Endothelial cell of umbilical vein (primary cell): ENCODE data around the gene CWC27. TPM values are rescaled to one million over a fixed set of nuclear protein-coding genes. Genes with fewer than 3 reads are reported as not detected.

ENCODE experiments used
- BruUV-seq: library from RNA; stranded (reverse); fragments of 400-500 nt; replicated peaks from 2 replicates; lab custom pipeline; 2021; lab: Mats Ljungman, UMichigan
- CTCF ChIA-PET: fragments of 300-600, 350-600 bp; sonication (Branson Sonifier 250); formaldehyde crosslinking; loops from one replicate; lab custom pipeline; 2021; ENCODE audit warnings: antibody characterized with exemption, inconsistent platforms; lab: Charles Lee
- POLR2A ChIA-PET: fragments of 300-600, 350-600 bp; sonication (Branson Sonifier 250); formaldehyde crosslinking; loops from one replicate; lab custom pipeline; 2021; ENCODE audit warnings: antibody characterized with exemption, inconsistent platforms; lab: Charles Lee
- DNase-seq: peaks from one replicate; pipeline ENCODE4 v3.0.0-alpha.2; 2011; ENCODE audit warnings: low read depth, low spot score
- FAIRE-seq: peaks from 2 replicates; lab custom pipeline; 2011; peaks lifted over from hg19 to GRCh38; lab: Jason Lieb, UNC
- H2AFZ ChIP-seq: 2 replicates; pipeline ENCODE4 v1.6.0; 2012; ENCODE audit warnings: low read depth, low read length, control low read depth, inconsistent platforms
- H3K27ac ChIP-seq: 2 replicates; pipeline ENCODE4 v1.5.1; 2011; ENCODE audit warnings: low read depth, mild to moderate bottlenecking, control low read depth, low read length, moderate library complexity; ENCODE audit not compliant: insufficient read depth
- H3K27me3 ChIP-seq, 2 experiments: 2 replicates each; pipeline versions ENCODE4 v1.6.0 to v1.6.1; 2011; ENCODE audit warnings: low read length in 2 of 2, mixed read lengths in 1 of 2; ENCODE audit not compliant: control insufficient read depth in 2 of 2, insufficient read depth in 2 of 2
- H3K36me3 ChIP-seq, 2 experiments: 2 replicates in 1 of 2; 3 replicates in 1 of 2; pipeline ENCODE4 v1.5.1; 2011; ENCODE audit warnings: low read length in 2 of 2, mild to moderate bottlenecking in 1 of 2, moderate library complexity in 1 of 2; ENCODE audit not compliant: control insufficient read depth in 2 of 2, insufficient read depth in 2 of 2; ENCODE audit errors: extremely low read depth in 1 of 2
- H3K4me1 ChIP-seq: 3 replicates; pipeline ENCODE4 v1.5.1; 2011; ENCODE audit warnings: mild to moderate bottlenecking, low read length; ENCODE audit not compliant: control insufficient read depth, insufficient read depth; ENCODE audit errors: extremely low read depth
- H3K4me2 ChIP-seq: 2 replicates; pipeline ENCODE4 v1.6.1; 2011; ENCODE audit warnings: low read length, control low read depth, mixed read lengths; ENCODE audit not compliant: insufficient read depth
- H3K4me3 ChIP-seq, 3 experiments: fragments of 200-600 bp in 1 of 3; sonication (generic), shearing (Covaris generic) in 1 of 3; replicated peaks in 1 of 3; 2 replicates each; pipeline ENCODE4 v1.5.1; 2011 to 2016; ENCODE audit warnings: control low read depth in 3 of 3, low read length in 3 of 3, mild to moderate bottlenecking in 2 of 3, inconsistent platforms in 1 of 3, low read depth in 1 of 3, moderate library complexity in 1 of 3; ENCODE audit not compliant: insufficient read depth in 1 of 3
- H3K79me2 ChIP-seq: 2 replicates; pipeline ENCODE4 v1.6.0; 2012; ENCODE audit warnings: low read length, inconsistent platforms; ENCODE audit not compliant: control insufficient read depth, insufficient read depth
- H3K9ac ChIP-seq: replicated peaks from 2 replicates; pipeline ENCODE3; 2011; ENCODE audit warnings: low read length, control low read depth; ENCODE audit not compliant: insufficient read depth; ENCODE audit errors: extremely low read depth
- H3K9me1 ChIP-seq: replicated peaks from 3 replicates; pipeline ENCODE4 v1.6.0; 2011; ENCODE audit warnings: mild to moderate bottlenecking, low read length; ENCODE audit not compliant: control insufficient read depth, insufficient read depth; ENCODE audit errors: extremely low read depth
- H3K9me3 ChIP-seq: replicated peaks from 2 replicates; pipeline ENCODE4 v1.5.1; 2012; ENCODE audit warnings: low read length, inconsistent platforms; ENCODE audit not compliant: control insufficient read depth, insufficient read depth
- H4K20me1 ChIP-seq: replicated peaks from 2 replicates; pipeline ENCODE3; 2011; ENCODE audit warnings: mild to moderate bottlenecking, low read length; ENCODE audit not compliant: control insufficient read depth, insufficient read depth; ENCODE audit errors: extremely low read depth
- CTCF ChIP-seq, 2 donors: IDR thresholded peaks; 1 replicate in 1 of 2; 2 replicates in 1 of 2; pipeline ENCODE4 v1.5.1; 2011; ENCODE audit warnings: low read length in 2 of 2, mild to moderate bottlenecking in 2 of 2, moderate library complexity in 2 of 2, control low read depth in 1 of 2, inconsistent platforms in 1 of 2, low read depth in 1 of 2; ENCODE audit not compliant: insufficient read depth in 1 of 2; ENCODE audit errors: extremely low read depth in 1 of 2
- EZH2 ChIP-seq: IDR thresholded peaks from 2 replicates; pipeline ENCODE4 v1.6.1; 2012; ENCODE audit warnings: borderline replicate concordance, low read depth, mild to moderate bottlenecking, moderate library complexity, low read length, inconsistent platforms; ENCODE audit not compliant: severe bottlenecking
- FOS ChIP-seq: IDR thresholded peaks from 2 replicates; pipeline ENCODE4 v1.6.1; 2011; ENCODE audit warnings: mild to moderate bottlenecking, low read length, moderate library complexity, borderline replicate concordance; ENCODE audit not compliant: insufficient read depth
- GATA2 ChIP-seq: IDR thresholded peaks from 2 replicates; pipeline ENCODE4 v1.7.0; 2011; ENCODE audit warnings: low read depth, mild to moderate bottlenecking, moderate library complexity, mixed read lengths, low read length; ENCODE audit not compliant: insufficient read length, insufficient read depth
- JUN ChIP-seq: IDR thresholded peaks from 2 replicates; pipeline ENCODE4 v1.6.1; 2011; ENCODE audit warnings: borderline replicate concordance, low read depth; ENCODE audit not compliant: insufficient read length, insufficient read depth
- MAX ChIP-seq: IDR thresholded peaks from 2 replicates; pipeline ENCODE4 v1.6.1; 2011; ENCODE audit not compliant: insufficient read depth, insufficient read length
- MYC ChIP-seq: IDR thresholded peaks from one replicate; pipeline ENCODE4 v1.6.1; 2011; ENCODE audit warnings: mild to moderate bottlenecking, low read depth, low read length
- POLR2A ChIP-seq: IDR thresholded peaks from 2 replicates; pipeline ENCODE4 v1.6.1; 2012; ENCODE audit warnings: low read depth, mild to moderate bottlenecking, control low read depth, low read length
- POLR2AphosphoS5 ChIP-seq: IDR thresholded peaks from 2 replicates; pipeline ENCODE4 v1.6.1; 2012; ENCODE audit warnings: low read depth, mild to moderate bottlenecking, control low read depth, low read length, moderate library complexity; ENCODE audit not compliant: insufficient read depth
- dilution Hi-C: fragments of 300-500 bp; cut with MboI; formaldehyde crosslinking; loops from one replicate; pipeline ENCODE4 v1.15.0; 2019; ENCODE audit warnings: low sequenced_read_pairs; ENCODE audit not compliant: extremely low pct_ligation_motif_present
- intact Hi-C: fragments of 100-400 bp; cut with micrococcal nuclease; formaldehyde crosslinking; loops from one replicate; pipeline ENCODE4 v1.10.0; 2022
- polyA plus RNA-seq, 4 experiments: library from polyadenylated mRNA; depleted of rRNA in 3 of 4; stranded (reverse) in 3 of 4; unstranded in 1 of 4; fragments of >200 nt; gene quantifications; 2 replicates each; pipeline versions ENCODE4 v1.2.1 to v1.2.3, GENCODE V29; 2011 to 2012; ENCODE audit warnings: missing spikeins in 1 of 4
- total RNA-seq: library from RNA; stranded (reverse); gene quantifications from 2 replicates; pipeline ENCODE4 v1.2.3, GENCODE V29; 2021

CWC27 gene
- total and polyA plus RNA-seq, 2 donors (not counting 3 experiments of a cell fraction or from before 2014, with no cell fraction given): 11.9 to 23.8 TPM

GRCh38 chr5:65047225-65047624 is 278.5 kb downstream of the CWC27 start:
- H3K27me3 ChIP-seq: no peaks in the 10 kb centered on the region
- no peak overlapping the region for H3K9ac ChIP-seq
- no peak overlapping the region for H3K4me2 ChIP-seq
- H4K20me1 ChIP-seq: no peaks in the 10 kb centered on the region
- H3K27ac ChIP-seq: no peak overlapping the region
- POLR2A ChIA-PET: no interaction called here
- BruUV-seq: no TSS peak
- dilution Hi-C loops: no loop called here
- TF ChIP-seq GATA2: no peak
- TF ChIP-seq POLR2A: no peak
- no peak for TF ChIP-seq FOS
- TF ChIP-seq EZH2: no peak
- no peak for TF ChIP-seq POLR2AphosphoS5
- no peak for TF ChIP-seq JUN
- TF ChIP-seq MAX: no peak
- no peak for TF ChIP-seq MYC
- TF ChIP-seq CTCF (IDR thresholded peaks at IDR 0.05; ENCODE audit: extremely low read depth in 1 of 2, insufficient read depth in 1 of 2, low read depth in 1 of 2, low read length in 2 of 2): no peak
- DNase-seq (no peak), FAIRE-seq (no peak)
- no peak overlapping the region for H3K4me3 ChIP-seq
- no peaks in the 10 kb centered on the region for H3K9me3 ChIP-seq
- no peaks in the 10 kb centered on the region for H3K79me2 ChIP-seq
- no peak overlapping the region for H2AFZ ChIP-seq
- H3K4me1 ChIP-seq: no peaks in the 10 kb centered on the region
- no peaks in the 10 kb centered on the region for H3K9me1 ChIP-seq
- H3K36me3 ChIP-seq: no peaks in the 10 kb centered on the region
- CTCF ChIA-PET: no interaction called here
- intact Hi-C loops: no loop called here
